Measurements from ENCODE around the gene EXOC6B. TPM values are rescaled to one million over a fixed set of nuclear protein-coding genes. Genes with fewer than 3 reads are reported as not detected.

Gene EXOC6B
- total and polyA plus RNA-seq, 2 of the 8 experiments (the other 6 are each of a cell fraction or from before 2014, with no cell fraction given) = 13.5 to 33.0 TPM

- Histone ChIP-seq H3K27ac (ENCODE audit: low read depth, low read length) (no peak overlapping the region), H3K36me3 (ENCODE audit: control insufficient read depth in 2 of 4, insufficient read depth in 4 of 4, low read length in 3 of 4) (no peaks in the 10 kb centered on the region), H3K23ac (ENCODE audit: insufficient read length) (no peak overlapping the region), H2BK120ac (replicated peaks; ENCODE audit: low read depth, low read length) (peak overlapping the region; percentile 35), H3K56ac (replicated peaks; ENCODE audit: insufficient read length, low read depth, low read length) (no peak overlapping the region), H2BK5ac (ENCODE audit: low read depth, low read length) (peak overlapping the region; percentile 22; the same call in 1 of the 2 replicates), H2AK5ac (ENCODE audit: low read depth, low read length) (no peak overlapping the region), H3K79me2 (ENCODE audit: control insufficient read depth in 1 of 2, insufficient read depth in 2 of 2, low read length in 2 of 2) (no peaks in the 10 kb centered on the region), H2BK12ac (ENCODE audit: low read depth, low read length) (peak overlapping the region; percentile 65; the same call in 1 of the 2 replicates), H4K91ac (replicated peaks; ENCODE audit: insufficient read length, low read length) (peak overlapping the region; percentile 45), H2AFZ (ENCODE audit: low read length) (peak overlapping the region; percentile 96), H2BK20ac (ENCODE audit: low read length) (peak overlapping the region; percentile 36; the same call in 1 of the 2 replicates), H4K5ac (ENCODE audit: insufficient read length, low read depth, low read length) (peak overlapping the region; percentile 11), H3K79me1 (ENCODE audit: low read depth, low read length) (no peaks in the 10 kb centered on the region), H3K4me1 (replicated peaks in 1 of 4; ENCODE audit: control insufficient read depth in 3 of 4, insufficient read depth in 4 of 4, low read length in 3 of 4) (peaks cover 0 to 3% (median 0%) of the 10 kb centered on the region in 4 experiments; a peak in 1 of 7 replicates), H3K4me2 (ENCODE audit: insufficient read depth in 1 of 2, low read depth in 2 of 2, low read length in 2 of 2) (peak overlapping the region; percentile 7 to 79), H3K23me2 (ENCODE audit: low read depth, low read length) (peaks cover 4% of the 10 kb centered on the region; the same call in 1 of the 2 replicates), H4K20me1 (replicated peaks in 1 of 2; ENCODE audit: control insufficient read depth in 1 of 2, insufficient read depth in 2 of 2, low read length in 2 of 2) (no peaks in the 10 kb centered on the region), H3K9ac (replicated peaks in 1 of 4; ENCODE audit: extremely low read depth in 1 of 4, low read depth in 3 of 4, low read length in 3 of 4) (peak overlapping the region in 2 of 4 experiments; percentile 38 to 39; a peak in 3 of 7 replicates), H3K9me3 (ENCODE audit: insufficient read depth in 2 of 2, low read depth in 1 of 2, low read length in 1 of 2) (no peaks in the 10 kb centered on the region), H4K8ac (ENCODE audit: extremely low read depth, insufficient read depth, low read length) (peak overlapping the region; percentile 72; the same call in 1 of the 2 replicates), H3K4ac (replicated peaks; ENCODE audit: insufficient read length, low read depth, low read length) (peak overlapping the region; percentile 44), H3K18ac (ENCODE audit: extremely low read depth, low read length) (peak overlapping the region; percentile 93), H2BK15ac (ENCODE audit: low read length) (peak overlapping the region; percentile 83; the same call in 1 of the 2 replicates), H3K14ac (ENCODE audit: insufficient read length) (no peak overlapping the region), H3K27me3 (replicated peaks in 1 of 4; ENCODE audit: control insufficient read depth in 3 of 4, extremely low read depth in 1 of 4, insufficient read depth in 3 of 4, low read length in 3 of 4) (peaks cover 0 to 3% (median 0%) of the 10 kb centered on the region in 4 experiments; a peak in 2 of 7 replicates), H3K4me3 (ENCODE audit: extremely low read depth in 1 of 4, insufficient read depth in 2 of 4, low read depth in 3 of 4, low read length in 4 of 4) (peak overlapping the region; percentile 21 to 62 (median 54); a peak in 7 of 8 replicates)
- ChIA-PET CTCF (ENCODE audit: partially characterized antibody) (interaction anchor here (0.6 to 4.7 kb wide), 30 partner anchors 12 to 1286 kb away, joined by 3 to 24 read pairs (median 4); partner anchors contain the start of gene SPR), POLR2A (ENCODE audit: partially characterized antibody) (interaction anchor here (1.7 kb wide), 1 partner anchor 32 kb away, joined by 4 read pairs; no protein-coding TSS in a partner anchor)
- WGBS, 2 experiments (ENCODE audit: extremely low coverage in 1 of 2, insufficient coverage in 1 of 2, insufficient read length in 1 of 2, insufficient replicate concordance in 2 of 2, low coverage in 1 of 2, low lambda C conversion rate in 2 of 2, missing lambda C conversion rate in 1 of 2) = 9% methylated on average over 33 of the region's 33 CpGs; no CpG with 5 or more reads in 1 of the 2 experiments
- DNase-seq (ENCODE audit: low read depth in 1 of 2, low spot score in 2 of 2) = peak; percentile 91 to 98
- peak; percentile 71 for FAIRE-seq
- TF ChIP-seq TCF12 (IDR thresholded peaks at IDR 0.05; ENCODE audit: low read depth, low read length) (no peak), NANOG (IDR thresholded peaks at IDR 0.05; ENCODE audit: insufficient read depth, low read depth, low read length, poor library complexity, severe bottlenecking) (no peak), BACH1 (IDR thresholded peaks at IDR 0.05; ENCODE audit: low read length) (no peak), SP2 (IDR thresholded peaks at IDR 0.05; ENCODE audit: low read length) (no peak), CTCF (IDR thresholded peaks at IDR 0.05; ENCODE audit: control extremely low read depth in 1 of 3, insufficient read depth in 1 of 3, low read depth in 1 of 3, low read length in 3 of 3) (peak; percentile 98 to 100 (median 100)), SRF (IDR thresholded peaks at IDR 0.05; ENCODE audit: low read depth, low read length) (no peak), ATF3 (IDR thresholded peaks at IDR 0.05; ENCODE audit: insufficient read depth, low read depth, low read length) (no peak)
Observed at GRCh38 chr2:72862239-72862988, 36.6 kb upstream of the EXOC6B start.
